IMR-90 (cell line): Measurements from ENCODE around the gene ANKRD22.

Experiments
- CTCF ChIP-seq: conservative IDR thresholded peaks from 2 replicates; pipeline ENCODE4 v1.5.1; 2012; ENCODE audit warnings: mild to moderate bottlenecking, low read depth, low read length, improper control_type of control experiment
- MAZ ChIP-seq: IDR thresholded peaks from 2 replicates; pipeline ENCODE4 v1.6.1; 2012; ENCODE audit warnings: low read depth, mild to moderate bottlenecking, low read length, improper control_type of control experiment, moderate library complexity, borderline replicate concordance
- POLR2A ChIP-seq: IDR thresholded peaks from 2 replicates; pipeline ENCODE4 v1.6.1; 2012; ENCODE audit warnings: mild to moderate bottlenecking, low read depth, low read length
- RFX5 ChIP-seq: IDR thresholded peaks from 2 replicates; pipeline ENCODE4 v1.8.0; 2012; ENCODE audit warnings: low read depth, mild to moderate bottlenecking, low read length, moderate library complexity
- SMC3 ChIP-seq: fragments of 150-350 bp; IDR thresholded peaks from 2 replicates; pipeline ENCODE4 v1.6.1; 2016; ENCODE audit warnings: low read depth, mild to moderate bottlenecking, antibody characterized with exemption, low read length, moderate library complexity

GRCh38 chr10:88782222-88782621 lies 69.4 kb downstream of the ANKRD22 start:
- TF ChIP-seq MAZ (no peak), POLR2A (no peak), CTCF (no peak), RFX5 (no peak), SMC3 (no peak)
